Neural progenitor cell (in vitro differentiated cells): ENCODE measurements around the gene EZH2.

Source experiments
- CTCF ChIP-seq: fragments of 200-600 bp; sonication (generic); IDR thresholded peaks from 2 replicates; pipeline ENCODE4 v1.5.1; 2017; ENCODE audit warnings: antibody characterized with exemption, mild to moderate bottlenecking
- EZH2 ChIP-seq: fragments of 200-600 bp; sonication (generic); IDR thresholded peaks from 2 replicates; pipeline ENCODE4 v1.6.1; 2017; ENCODE audit warnings: antibody characterized with exemption, mild to moderate bottlenecking, moderate library complexity
- EZH2phosphoT487 ChIP-seq: fragments of 200-600 bp; sonication (generic); IDR thresholded peaks from 2 replicates; pipeline ENCODE4 v1.6.1; 2017; ENCODE audit warnings: antibody characterized with exemption

GRCh38 chr7:148804343-148805235 lies 79.5 kb downstream of the EZH2 start:
- no peak for TF ChIP-seq CTCF
- no peak for TF ChIP-seq EZH2
- TF ChIP-seq EZH2phosphoT487: no peak
